B cell (primary cell): ENCODE results near the gene KSR1. TPM values are rescaled to one million over a fixed set of nuclear protein-coding genes. Genes with fewer than 3 reads are reported as not detected.

Experiments
- ATAC-seq: fragments of 200-7000 bp; cut with Tn5 transposase; one replicate; pipeline ENCODE4 v1.10.0; 2021; ENCODE audit warnings: low read depth, mild to moderate bottlenecking, moderate number of reproducible peaks, moderate library complexity
- CTCF ChIA-PET: fragments of 350-600 bp; sonication (Branson Sonifier 250); formaldehyde crosslinking; loops from one replicate; lab custom pipeline; 2021; ENCODE audit warnings: antibody characterized with exemption, inconsistent platforms; lab: Charles Lee
- POLR2A ChIA-PET: fragments of 350-600 bp; sonication (Branson Sonifier 250); formaldehyde crosslinking; loops from one replicate; lab custom pipeline; 2021; ENCODE audit warnings: antibody characterized with exemption; lab: Charles Lee
- DNase-seq: peaks from one replicate; pipeline ENCODE4 v3.0.0; 2013
- H2AFZ ChIP-seq: 2 replicates; pipeline ENCODE4 v1.6.1; 2012; ENCODE audit warnings: mild to moderate bottlenecking, low read depth, low read length; ENCODE audit not compliant: insufficient read depth, poor library complexity, severe bottlenecking
- H3K27ac ChIP-seq, 2 donors: 1 replicate in 1 of 2; 2 replicates in 1 of 2; pipeline ENCODE4 v1.5.1; 2012 to 2013; ENCODE audit warnings: low read length in 2 of 2, mild to moderate bottlenecking in 2 of 2, moderate library complexity in 1 of 2
- H3K27me3 ChIP-seq, 4 experiments: fragments of 200-600 bp in 1 of 4; sonication (generic) in 1 of 4; replicated peaks in 1 of 4; 1 replicate in 2 of 4; 2 replicates in 2 of 4; pipeline versions ENCODE4 v1.6.1 to v1.7.0; 2013 to 2016; ENCODE audit warnings: low read length in 3 of 4, mild to moderate bottlenecking in 2 of 4, mixed read lengths in 1 of 4, moderate library complexity in 1 of 4; ENCODE audit not compliant: insufficient read depth in 4 of 4, control insufficient read depth in 3 of 4; ENCODE audit errors: control extremely low read depth in 1 of 4
- H3K36me3 ChIP-seq, 2 experiments: replicated peaks in 1 of 2; 1 replicate in 1 of 2; 2 replicates in 1 of 2; pipeline versions ENCODE4 v1.6.1 to v1.7.1; 2013; ENCODE audit warnings: low read length in 1 of 2; ENCODE audit not compliant: insufficient read depth in 2 of 2, control insufficient read depth in 1 of 2; ENCODE audit errors: control extremely low read depth in 1 of 2, extremely low read depth in 1 of 2
- H3K4me1 ChIP-seq, 2 donors: fragments of 200-600 bp in 1 of 2; sonication (generic) in 1 of 2; 1 replicate in 1 of 2; 2 replicates in 1 of 2; pipeline versions ENCODE4 v1.5.1 to v1.6.1; 2013 to 2017; ENCODE audit warnings: low read length in 2 of 2; ENCODE audit not compliant: control insufficient read depth in 2 of 2, insufficient read depth in 2 of 2
- H3K4me2 ChIP-seq: replicated peaks from 2 replicates; pipeline ENCODE3; 2012; ENCODE audit warnings: mild to moderate bottlenecking, low read depth, low read length; ENCODE audit not compliant: poor library complexity, severe bottlenecking
- H3K4me3 ChIP-seq, 5 experiments: fragments of 200-600 bp in 1 of 5; sonication (generic) in 1 of 5; 1 replicate in 3 of 5; 2 replicates in 2 of 5; pipeline versions ENCODE4 v1.5.1 to v1.7.0; 2011 to 2016; ENCODE audit warnings: low read length in 4 of 5, mild to moderate bottlenecking in 4 of 5, low read depth in 2 of 5, control low read depth in 1 of 5, moderate library complexity in 1 of 5; ENCODE audit not compliant: insufficient read depth in 1 of 5; ENCODE audit errors: control extremely low read depth in 1 of 5, extremely low read depth in 1 of 5
- H3K79me2 ChIP-seq: fragments of 200-600 bp; sonication (generic); one replicate; pipeline ENCODE4 v1.6.0; 2016; ENCODE audit warnings: low read length; ENCODE audit not compliant: control insufficient read depth, insufficient read depth
- H3K9ac ChIP-seq: fragments of 200-600 bp; sonication (generic); 2 replicates; pipeline ENCODE4 v1.6.1; 2017; ENCODE audit warnings: mild to moderate bottlenecking, low read length, moderate library complexity
- H3K9me3 ChIP-seq, 3 donors: one replicate each; pipeline versions ENCODE4 v1.6.1 to v1.7.1; 2013; ENCODE audit warnings: low read length in 2 of 3; ENCODE audit not compliant: control insufficient read depth in 2 of 3, insufficient read depth in 1 of 3; ENCODE audit errors: control extremely low read depth in 1 of 3
- H4K20me1 ChIP-seq: 2 replicates; pipeline ENCODE4 v1.6.0; 2012; ENCODE audit warnings: mild to moderate bottlenecking, low read length; ENCODE audit not compliant: insufficient read depth, control insufficient read depth, poor library complexity, severe bottlenecking
- H3K27ac Mint-ChIP-seq: one replicate; pipeline ENCODE4 v1.8.0; 2021; ENCODE audit warnings: mixed read lengths
- H3K27me3 Mint-ChIP-seq: one replicate; pipeline ENCODE4 v1.8.0; 2021; ENCODE audit warnings: mixed read lengths
- H3K4me1 Mint-ChIP-seq: one replicate; pipeline ENCODE4 v1.8.0; 2021; ENCODE audit warnings: mixed read lengths
- H3K4me3 Mint-ChIP-seq: one replicate; pipeline ENCODE4 v1.8.0; 2021; ENCODE audit warnings: mixed read lengths
- H3K9me3 Mint-ChIP-seq: one replicate; pipeline ENCODE4 v1.8.0; 2022; ENCODE audit warnings: mixed read lengths; ENCODE audit not compliant: insufficient read depth
- EZH2 ChIP-seq: IDR thresholded peaks from 2 replicates; pipeline ENCODE4 v1.6.1; 2012; ENCODE audit warnings: borderline replicate concordance, low read depth, mild to moderate bottlenecking, moderate library complexity, low read length; ENCODE audit not compliant: insufficient read depth, poor library complexity, severe bottlenecking
- WGBS: methylation state at CpG from one replicate; pipeline ENCODE4 v1.1.5; 2013; ENCODE audit warnings: missing lambda C conversion rate; ENCODE audit not compliant: insufficient coverage; 5-methylcytosine and 5-hydroxymethylcytosine counted together
- intact Hi-C: fragments of 100-400 bp; cut with micrococcal nuclease; formaldehyde crosslinking; loops from one replicate; pipeline ENCODE4 v1.10.0; 2022
- polyA plus RNA-seq: library from polyadenylated mRNA; depleted of rRNA; stranded (reverse); fragments of >200 nt; gene quantifications from 2 replicates; pipeline ENCODE4 v1.2.3, GENCODE V29; 2012
- total RNA-seq, 2 donors: library from RNA; stranded (reverse); fragments of 120-200 nt in 1 of 2; gene quantifications; 1 replicate in 1 of 2; 2 replicates in 1 of 2; pipeline versions ENCODE4 v1.2.3 to v1.2.4, GENCODE V29; 2013 to 2022
- TF ChIP-seq, protein P1 (sequence below): fragments of 200-600 bp; IDR thresholded peaks from one replicate; pipeline ENCODE4 v1.8.0; 2022; ENCODE audit warnings: antibody characterized with exemption, mild to moderate bottlenecking

KSR1 gene
- total and polyA plus RNA-seq, 2 donors (not counting 1 experiment from before 2014, with no cell fraction given) = 27.5 to 85.6 TPM

- no peak overlapping the region for H2AFZ ChIP-seq
- H3K4me2 ChIP-seq = peak overlapping the region; percentile 49
- H3K4me3 ChIP-seq = no peak overlapping the region
- ATAC-seq = no peak
- peaks cover 40% of the 10 kb centered on the region for H4K20me1 ChIP-seq
- H3K27ac Mint-ChIP-seq = peak overlapping the region; percentile 63
- peaks cover 58 to 65% of the 10 kb centered on the region in 2 donors for H3K4me1 ChIP-seq
- peaks cover 43% of the 10 kb centered on the region for H3K79me2 ChIP-seq
- no peak overlapping the region for H3K9ac ChIP-seq
- H3K4me3 Mint-ChIP-seq = peak overlapping the region; percentile 37
- 71% methylated on average over 8 of the region's 8 CpGs for WGBS
- H3K27me3 ChIP-seq = no peaks in the 10 kb centered on the region
- no peak overlapping the region for H3K27ac ChIP-seq
- TF ChIP-seq, protein P1, sequence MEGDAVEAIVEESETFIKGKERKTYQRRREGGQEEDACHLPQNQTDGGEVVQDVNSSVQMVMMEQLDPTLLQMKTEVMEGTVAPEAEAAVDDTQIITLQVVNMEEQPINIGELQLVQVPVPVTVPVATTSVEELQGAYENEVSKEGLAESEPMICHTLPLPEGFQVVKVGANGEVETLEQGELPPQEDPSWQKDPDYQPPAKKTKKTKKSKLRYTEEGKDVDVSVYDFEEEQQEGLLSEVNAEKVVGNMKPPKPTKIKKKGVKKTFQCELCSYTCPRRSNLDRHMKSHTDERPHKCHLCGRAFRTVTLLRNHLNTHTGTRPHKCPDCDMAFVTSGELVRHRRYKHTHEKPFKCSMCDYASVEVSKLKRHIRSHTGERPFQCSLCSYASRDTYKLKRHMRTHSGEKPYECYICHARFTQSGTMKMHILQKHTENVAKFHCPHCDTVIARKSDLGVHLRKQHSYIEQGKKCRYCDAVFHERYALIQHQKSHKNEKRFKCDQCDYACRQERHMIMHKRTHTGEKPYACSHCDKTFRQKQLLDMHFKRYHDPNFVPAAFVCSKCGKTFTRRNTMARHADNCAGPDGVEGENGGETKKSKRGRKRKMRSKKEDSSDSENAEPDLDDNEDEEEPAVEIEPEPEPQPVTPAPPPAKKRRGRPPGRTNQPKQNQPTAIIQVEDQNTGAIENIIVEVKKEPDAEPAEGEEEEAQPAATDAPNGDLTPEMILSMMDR = no peak
- TF ChIP-seq EZH2 = no peak
- CTCF ChIA-PET = interaction anchor here (1.1 to 3.8 kb wide), 4 partner anchors 8 to 56 kb away, joined by 3 to 10 read pairs (median 5); no protein-coding TSS in a partner anchor
- POLR2A ChIA-PET = no interaction called here
- no peaks in the 10 kb centered on the region for H3K36me3 ChIP-seq
- H3K9me3 Mint-ChIP-seq = no peaks in the 10 kb centered on the region
- H3K9me3 ChIP-seq = no peaks in the 10 kb centered on the region
- intact Hi-C loops = no loop called here
- DNase-seq = no peak
- peaks cover 66% of the 10 kb centered on the region for H3K4me1 Mint-ChIP-seq
- H3K27me3 Mint-ChIP-seq = no peaks in the 10 kb centered on the region
Observed at GRCh38 chr17:27545562-27546229, 89.4 kb downstream of the KSR1 start.

DNA sequence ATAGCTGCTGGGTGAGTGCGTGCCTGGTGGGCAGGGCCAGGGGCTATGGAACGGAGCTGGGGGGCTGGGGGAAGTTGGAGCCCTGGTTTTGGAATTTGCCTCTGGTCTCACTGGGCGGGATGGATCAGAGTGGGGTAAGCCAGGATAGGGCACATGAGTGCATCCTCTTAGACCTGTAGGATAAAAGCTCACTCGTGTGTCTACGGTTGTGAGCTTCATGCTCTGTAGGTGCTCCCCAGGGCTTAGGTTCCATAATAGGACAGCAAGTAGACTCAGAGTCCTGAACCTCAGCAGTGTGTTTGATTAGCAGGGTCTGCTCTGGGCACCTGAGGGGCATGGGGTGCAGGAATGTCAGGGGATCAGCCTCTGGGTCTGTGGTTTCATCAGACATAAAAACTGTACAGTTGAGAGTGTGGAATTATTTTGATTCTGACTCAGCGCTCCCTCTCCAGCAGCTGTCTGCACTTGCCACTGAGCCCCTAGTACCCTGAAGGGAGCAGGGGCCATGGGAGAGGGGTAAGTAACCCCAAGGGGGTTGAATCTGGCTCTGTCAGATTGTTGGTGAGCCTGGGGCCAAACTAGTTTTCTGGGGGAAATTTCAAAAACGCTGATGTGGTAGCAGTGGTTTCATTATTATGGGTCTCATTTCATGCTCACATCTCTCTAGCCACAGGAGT lies 90.5 kb downstream of the KSR1 start:
- WGBS = 55% methylated on average over 5 of the region's 7 CpGs
- Histone ChIP-seq H4K20me1 (peaks cover 40% of the 10 kb centered on the region), H3K79me2 (peaks cover 43% of the 10 kb centered on the region), H3K27me3 (no peaks in the 10 kb centered on the region), H3K36me3 (no peaks in the 10 kb centered on the region), H2AFZ (no peak overlapping the region), H3K27ac (no peak overlapping the region), H3K9me3 (no peaks in the 10 kb centered on the region), H3K4me1 (peaks cover 52 to 58% of the 10 kb centered on the region in 2 donors), H3K4me3 (no peak overlapping the region), H3K4me2 (peak overlapping the region; percentile 18), H3K9ac (no peak overlapping the region)
- Mint-ChIP-seq H3K4me1 (peaks cover 55% of the 10 kb centered on the region), H3K4me3 (peak overlapping the region; percentile 26), H3K27me3 (no peaks in the 10 kb centered on the region), H3K9me3 (no peaks in the 10 kb centered on the region), H3K27ac (peak overlapping the region; percentile 32)
- POLR2A ChIA-PET = no interaction called here
- CTCF ChIA-PET = interaction anchor here (2.6 to 3.8 kb wide), 2 partner anchors 53 to 55 kb away, joined by 7 to 10 read pairs; no protein-coding TSS in a partner anchor
- DNase-seq = no peak
- intact Hi-C loops = no loop called here
- TF ChIP-seq, protein P1 = no peak
- no peak for TF ChIP-seq EZH2
- no peak for ATAC-seq
